HL-60/S4 treated with retinoic acid at 250 ng/mL for 4 days and 3 days (cell line): ENCODE data around the gene INTS2.
"Not testable (repeated sequence)": the region's sequence is repeated elsewhere in the genome, so short reads cannot be mapped to it uniquely, and the experiment has no call there.

Experiments used
- in situ Hi-C: fragments of 300-500 bp; cut with MboI; formaldehyde crosslinking; loops from 2 replicates; pipeline ENCODE4 v1.7.0; 2022; ENCODE audit warnings: low sequenced_read_pairs

Gene INTS2

GRCh38 chr17:61927208-61928100 lies at the start of gene INTS2:
Gene INTS2, minus strand, starts transcription at chr17:61927982. Its CDS starts 1,338 bp downstream, at chr17:61926644.
- in situ Hi-C loops = no loop called here

- in situ Hi-C loops = no loop called here
Observed at GRCh38 chr17:61974115-61974514, 46.3 kb upstream of the INTS2 start.

- in situ Hi-C loops = no loop called here
Observed at GRCh38 chr17:61972311-61972710, 44.5 kb upstream of the INTS2 start.

GRCh38 chr17:61970030-61970429 lies 42.2 kb upstream of the INTS2 start:
- in situ Hi-C loops = no loop called here

- in situ Hi-C loops = no loop called here
Observed at GRCh38 chr17:61968757-61969156, 41.0 kb upstream of the INTS2 start.

GRCh38 chr17:61967729-61968128 lies 39.9 kb upstream of the INTS2 start:
- in situ Hi-C loops = no loop called here

- in situ Hi-C loops = no loop called here
Observed at GRCh38 chr17:61966191-61966590, 38.4 kb upstream of the INTS2 start.

GRCh38 chr17:61955619-61956018 lies 27.8 kb upstream of the INTS2 start:
- in situ Hi-C loops = no loop called here

GRCh38 chr17:61947367-61948078 lies 19.7 kb upstream of the INTS2 start:
- in situ Hi-C loops = no loop called here

GRCh38 chr17:61946359-61946758 lies 18.6 kb upstream of the INTS2 start:
- in situ Hi-C loops = no loop called here

- in situ Hi-C loops = no loop called here
Observed at GRCh38 chr17:61943117-61943516, 15.3 kb upstream of the INTS2 start.

GRCh38 chr17:61942085-61942484 lies 14.3 kb upstream of the INTS2 start:
- in situ Hi-C loops = no loop called here

- in situ Hi-C loops = no loop called here
Observed at GRCh38 chr17:61928101-61928436, 287 bp upstream of the INTS2 start.

- in situ Hi-C loops = no loop called here
Observed at GRCh38 chr17:61926826-61927207, 965 bp downstream of the INTS2 start.

- in situ Hi-C loops = not testable (repeated sequence)
Observed at GRCh38 chr17:61915162-61915561, 12.6 kb downstream of the INTS2 start.

- in situ Hi-C loops = no loop called here
Observed at GRCh38 chr17:61908292-61909037, 19.3 kb downstream of the INTS2 start.

GRCh38 chr17:61907361-61907760 lies 20.4 kb downstream of the INTS2 start:
- in situ Hi-C loops = no loop called here

- in situ Hi-C loops = no loop called here
Observed at GRCh38 chr17:61904094-61904710, 23.6 kb downstream of the INTS2 start.

GRCh38 chr17:61903251-61903650 lies 24.5 kb downstream of the INTS2 start:
- in situ Hi-C loops = no loop called here

GRCh38 chr17:61897548-61898180 lies 30.1 kb downstream of the INTS2 start:
- in situ Hi-C loops = no loop called here

- in situ Hi-C loops = no loop called here
Observed at GRCh38 chr17:61895391-61895790, 32.4 kb downstream of the INTS2 start.
